MM.1S (cell line): ENCODE data around the gene CDH7.

Source experiments
- DNase-seq: peaks from one replicate; pipeline ENCODE4 v3.0.0-alpha.2; 2015
- H2AFZ ChIP-seq: fragments of 300-600 bp; sonication (generic); 2 replicates; pipeline ENCODE4 v1.6.0; 2016; ENCODE audit warnings: antibody characterized with exemption, low read length
- H3F3A ChIP-seq: fragments of 300-600 bp; sonication (generic); 2 replicates; pipeline ENCODE4 v1.6.1; 2016; ENCODE audit warnings: mild to moderate bottlenecking, antibody characterized with exemption, low read length, moderate library complexity, mixed read lengths; ENCODE audit not compliant: insufficient read depth
- H3K27ac ChIP-seq: fragments of 300-600 bp; sonication (generic); 2 replicates; pipeline ENCODE4 v1.5.1; 2016; ENCODE audit warnings: mild to moderate bottlenecking, low read length
- H3K27me3 ChIP-seq: fragments of 300-600 bp; sonication (generic); replicated peaks from 2 replicates; pipeline ENCODE4 v1.6.0; 2016; ENCODE audit warnings: low read length; ENCODE audit not compliant: insufficient read depth
- H3K36me3 ChIP-seq: fragments of 300-600 bp; sonication (generic); replicated peaks from 2 replicates; pipeline ENCODE4 v1.6.1; 2016; ENCODE audit warnings: mild to moderate bottlenecking, low read length, mixed read lengths; ENCODE audit not compliant: insufficient read depth
- H3K4me1 ChIP-seq: fragments of 300-600 bp; sonication (generic); 2 replicates; pipeline ENCODE4 v1.6.1; 2016; ENCODE audit warnings: low read length, mixed read lengths
- H3K4me2 ChIP-seq: fragments of 300-600 bp; sonication (generic); 2 replicates; pipeline ENCODE4 v1.6.0; 2016; ENCODE audit warnings: low read depth, low read length
- H3K4me3 ChIP-seq: fragments of 300-600 bp; sonication (generic); 2 replicates; pipeline ENCODE4 v1.5.1; 2016; ENCODE audit warnings: low read length, mixed read lengths
- H3K79me2 ChIP-seq: fragments of 300-600 bp; sonication (generic); 2 replicates; pipeline ENCODE4 v1.6.1; 2016; ENCODE audit warnings: mixed run types, low read length, mixed read lengths
- H3K9ac ChIP-seq: fragments of 300-600 bp; sonication (generic); 2 replicates; pipeline ENCODE4 v1.6.1; 2016; ENCODE audit warnings: low read length, mixed read lengths
- H3K9me2 ChIP-seq: fragments of 300-600 bp; sonication (generic); replicated peaks from 2 replicates; pipeline ENCODE4 v1.6.1; 2016; ENCODE audit warnings: mild to moderate bottlenecking, low read length, mixed read lengths; ENCODE audit not compliant: insufficient read depth
- H3K9me3 ChIP-seq: fragments of 300-600 bp; sonication (generic); replicated peaks from 2 replicates; pipeline ENCODE4 v1.6.1; 2016; ENCODE audit warnings: mild to moderate bottlenecking, low read length, mixed read lengths; ENCODE audit not compliant: insufficient read depth
- H4K20me1 ChIP-seq: fragments of 300-600 bp; sonication (generic); 2 replicates; pipeline ENCODE4 v1.6.1; 2016; ENCODE audit warnings: mild to moderate bottlenecking, low read length, moderate library complexity, mixed read lengths; ENCODE audit not compliant: insufficient read depth
- CTCF ChIP-seq: fragments of 300-600 bp; sonication (generic); IDR thresholded peaks from 2 replicates; pipeline ENCODE4 v1.5.1; 2016; ENCODE audit warnings: antibody characterized with exemption, low read length, mixed read lengths
- EZH2 ChIP-seq: fragments of 300-600 bp; sonication (generic); optimal IDR thresholded peaks from 2 replicates; pipeline ENCODE3; 2017; ENCODE audit warnings: low read depth, mild to moderate bottlenecking, antibody characterized with exemption, low read length, mixed read lengths
- EZH2phosphoT487 ChIP-seq: fragments of 300-600 bp; sonication (generic); IDR thresholded peaks from 2 replicates; pipeline ENCODE4 v1.6.1; 2018; ENCODE audit warnings: antibody characterized with exemption, low read length

CDH7 gene

GRCh38 chr18:65937180-65937579 lies 186.4 kb downstream of the CDH7 start:
- no peak overlapping the region for H3K9ac ChIP-seq

GRCh38 chr18:65938592-65939372 lies 188.0 kb downstream of the CDH7 start:
- no peak overlapping the region for H3K4me3 ChIP-seq
- no peaks in the 10 kb centered on the region for H3K79me2 ChIP-seq
- no peaks in the 10 kb centered on the region for H3K9me3 ChIP-seq
- 0 out of 2 replicates have a peak, but pooled peaks cover 3% of the 10 kb centered on the region for H3K4me1 ChIP-seq
- DNase-seq = peak; percentile 75
- H3K36me3 ChIP-seq = no peaks in the 10 kb centered on the region
- no peak overlapping the region for H3K4me2 ChIP-seq
- no peak overlapping the region for H3K9ac ChIP-seq
- no peak overlapping the region for H3K27ac ChIP-seq
- no peaks in the 10 kb centered on the region for H3K9me2 ChIP-seq
- no peaks in the 10 kb centered on the region for H3F3A ChIP-seq
- H2AFZ ChIP-seq = no peak overlapping the region
- TF ChIP-seq CTCF (peak; percentile 50), EZH2phosphoT487 (no peak)
- H3K27me3 ChIP-seq = no peaks in the 10 kb centered on the region
- H4K20me1 ChIP-seq = no peaks in the 10 kb centered on the region

More at GRCh38 chr18:65937180-65937579, 186.4 kb downstream of the CDH7 start:
- no peak for DNase-seq
- H3K9me3 ChIP-seq = no peaks in the 10 kb centered on the region
- H3K9me2 ChIP-seq = no peaks in the 10 kb centered on the region
- H3K4me1 ChIP-seq = no peaks in the 10 kb centered on the region
- H3K27me3 ChIP-seq = no peaks in the 10 kb centered on the region
- TF ChIP-seq CTCF = no peak
- no peak for TF ChIP-seq EZH2phosphoT487
- TF ChIP-seq EZH2 = no peak
- no peaks in the 10 kb centered on the region for H3K36me3 ChIP-seq
- H3K27ac ChIP-seq = no peak overlapping the region
- H2AFZ ChIP-seq = no peak overlapping the region
- no peaks in the 10 kb centered on the region for H3K79me2 ChIP-seq
- no peaks in the 10 kb centered on the region for H4K20me1 ChIP-seq
- H3K4me2 ChIP-seq = no peak overlapping the region
- no peaks in the 10 kb centered on the region for H3F3A ChIP-seq
- no peak overlapping the region for H3K4me3 ChIP-seq
